ENCODE data around the gene NDC80. TPM values are rescaled to one million over a fixed set of nuclear protein-coding genes. Genes with fewer than 3 reads are reported as not detected.
A peak's percentile ranks its signal among the peaks of the same experiment; 100 is the strongest.
"Not testable (repeated sequence)": the region's sequence is repeated elsewhere in the genome, so short reads cannot be mapped to it uniquely, and the experiment has no call there.

Gene NDC80
- total and polyA plus RNA-seq, 2 experiments from 2014 or later: 8.4 to 23.2 TPM

GRCh38 chr18:2538236-2538635 is 33.1 kb upstream of the NDC80 start:
- Histone ChIP-seq H3K4me3 (no peak overlapping the region), H3K27me3 (no peaks in the 10 kb centered on the region), H3K27ac (no peak overlapping the region), H3K4me1 (ENCODE audit: low read depth) (no peaks in the 10 kb centered on the region), H3K36me3 (no peaks in the 10 kb centered on the region), H3K9me3 (ENCODE audit: low read depth) (no peaks in the 10 kb centered on the region)
- no peak for DNase-seq (ENCODE audit: low read depth in 1 of 2, low spot score in 1 of 2)
- no peak for TF ChIP-seq CTCF (IDR thresholded peaks at IDR 0.05; ENCODE audit: low read depth, low read length)

GRCh38 chr18:2538844-2539243 is 32.5 kb upstream of the NDC80 start:
- no peak overlapping the region for H3K27ac ChIP-seq
- no peaks in the 10 kb centered on the region for H3K27me3 ChIP-seq
- no peaks in the 10 kb centered on the region for H3K9me3 ChIP-seq (ENCODE audit: low read depth)
- H3K36me3 ChIP-seq: no peaks in the 10 kb centered on the region
- H3K4me1 ChIP-seq (ENCODE audit: low read depth): no peaks in the 10 kb centered on the region
- TF ChIP-seq CTCF (IDR thresholded peaks at IDR 0.05; ENCODE audit: low read depth, low read length): no peak
- H3K4me3 ChIP-seq: no peak overlapping the region
- DNase-seq (ENCODE audit: low read depth in 1 of 2, low spot score in 1 of 2): peak in 1 of 2 donors; percentile 27

GRCh38 chr18:2540575-2540974 is 30.8 kb upstream of the NDC80 start:
- no peak overlapping the region for H3K4me3 ChIP-seq
- no peaks in the 10 kb centered on the region for H3K27me3 ChIP-seq
- H3K9me3 ChIP-seq (ENCODE audit: low read depth): no peaks in the 10 kb centered on the region
- H3K27ac ChIP-seq: no peak overlapping the region
- no peaks in the 10 kb centered on the region for H3K36me3 ChIP-seq
- DNase-seq (ENCODE audit: low read depth in 1 of 2, low spot score in 1 of 2): no peak
- TF ChIP-seq CTCF (IDR thresholded peaks at IDR 0.05; ENCODE audit: low read depth, low read length): no peak
- H3K4me1 ChIP-seq (ENCODE audit: low read depth): no peaks in the 10 kb centered on the region

GRCh38 chr18:2541925-2542563 is 29.3 kb upstream of the NDC80 start:
- peak; percentile 29 to 66 for DNase-seq (ENCODE audit: low read depth in 1 of 2, low spot score in 1 of 2)
- H3K4me1 ChIP-seq (ENCODE audit: low read depth); H3K27ac ChIP-seq; H3K27me3 ChIP-seq; H3K9me3 ChIP-seq (ENCODE audit: low read depth); H3K36me3 ChIP-seq; H3K4me3 ChIP-seq: not testable (repeated sequence)
- peak; percentile 59 for TF ChIP-seq CTCF (IDR thresholded peaks at IDR 0.05; ENCODE audit: low read depth, low read length)

- DNase-seq (ENCODE audit: low read depth in 1 of 2, low spot score in 1 of 2): no peak
- Histone ChIP-seq H3K27me3 (no peaks in the 10 kb centered on the region), H3K27ac (no peak overlapping the region), H3K4me1 (ENCODE audit: low read depth) (no peaks in the 10 kb centered on the region), H3K36me3 (no peaks in the 10 kb centered on the region), H3K9me3 (ENCODE audit: low read depth) (no peaks in the 10 kb centered on the region), H3K4me3 (no peak overlapping the region)
- TF ChIP-seq CTCF (IDR thresholded peaks at IDR 0.05; ENCODE audit: low read depth, low read length): no peak
Observed at GRCh38 chr18:2545155-2545554, 26.2 kb upstream of the NDC80 start.
